GM12801 (cell line): Measurements from ENCODE around the gene GPR119.

Experiments
- TF ChIP-seq, protein P1 (sequence below): IDR thresholded peaks from one replicate; pipeline ENCODE4 v1.5.1; 2011; ENCODE audit warnings: control low read depth; ENCODE audit not compliant: insufficient read length; ENCODE audit errors: extremely low read depth

GPR119 gene

DNA sequence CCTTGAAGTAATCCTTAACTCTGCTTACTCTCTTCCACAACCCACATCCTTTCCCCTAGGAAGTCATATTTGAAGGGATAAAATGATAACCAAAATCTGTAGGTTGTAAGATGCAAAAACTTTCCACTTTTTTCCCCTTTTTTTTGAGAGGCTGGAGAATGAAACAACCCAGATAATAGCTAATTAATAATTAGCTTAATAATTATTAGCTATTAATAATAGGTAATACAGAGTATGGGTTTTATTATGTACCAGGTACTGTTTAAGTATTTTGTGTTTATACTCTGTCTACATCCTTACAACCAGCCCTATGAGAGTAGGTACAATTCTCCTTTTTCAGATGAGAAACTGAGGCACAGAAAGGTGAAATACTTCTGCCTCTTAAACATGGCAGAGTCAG, 9.4 kb downstream of the GPR119 start:
- TF ChIP-seq, protein P1, sequence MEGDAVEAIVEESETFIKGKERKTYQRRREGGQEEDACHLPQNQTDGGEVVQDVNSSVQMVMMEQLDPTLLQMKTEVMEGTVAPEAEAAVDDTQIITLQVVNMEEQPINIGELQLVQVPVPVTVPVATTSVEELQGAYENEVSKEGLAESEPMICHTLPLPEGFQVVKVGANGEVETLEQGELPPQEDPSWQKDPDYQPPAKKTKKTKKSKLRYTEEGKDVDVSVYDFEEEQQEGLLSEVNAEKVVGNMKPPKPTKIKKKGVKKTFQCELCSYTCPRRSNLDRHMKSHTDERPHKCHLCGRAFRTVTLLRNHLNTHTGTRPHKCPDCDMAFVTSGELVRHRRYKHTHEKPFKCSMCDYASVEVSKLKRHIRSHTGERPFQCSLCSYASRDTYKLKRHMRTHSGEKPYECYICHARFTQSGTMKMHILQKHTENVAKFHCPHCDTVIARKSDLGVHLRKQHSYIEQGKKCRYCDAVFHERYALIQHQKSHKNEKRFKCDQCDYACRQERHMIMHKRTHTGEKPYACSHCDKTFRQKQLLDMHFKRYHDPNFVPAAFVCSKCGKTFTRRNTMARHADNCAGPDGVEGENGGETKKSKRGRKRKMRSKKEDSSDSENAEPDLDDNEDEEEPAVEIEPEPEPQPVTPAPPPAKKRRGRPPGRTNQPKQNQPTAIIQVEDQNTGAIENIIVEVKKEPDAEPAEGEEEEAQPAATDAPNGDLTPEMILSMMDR: no peak

DNA sequence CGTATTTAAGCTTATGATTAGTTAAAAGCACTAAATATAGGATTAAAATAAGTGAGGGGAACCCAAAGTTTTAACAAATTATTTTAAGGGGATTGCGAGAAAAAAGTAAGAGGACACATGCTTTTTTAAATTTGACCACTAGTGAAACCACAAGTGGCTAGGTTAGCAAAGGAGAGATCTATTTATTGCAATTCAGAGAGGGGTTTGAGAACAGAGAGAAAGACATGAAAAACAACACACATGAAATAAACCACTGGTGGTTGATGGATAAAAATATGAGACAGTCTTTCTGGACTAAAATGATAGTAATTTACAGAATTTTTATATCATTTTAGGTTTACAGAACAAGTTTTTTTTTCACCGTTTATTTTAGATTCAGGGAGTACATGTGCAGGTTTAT, 33.9 kb downstream of the GPR119 start:
- TF ChIP-seq, protein P1: no peak

DNA sequence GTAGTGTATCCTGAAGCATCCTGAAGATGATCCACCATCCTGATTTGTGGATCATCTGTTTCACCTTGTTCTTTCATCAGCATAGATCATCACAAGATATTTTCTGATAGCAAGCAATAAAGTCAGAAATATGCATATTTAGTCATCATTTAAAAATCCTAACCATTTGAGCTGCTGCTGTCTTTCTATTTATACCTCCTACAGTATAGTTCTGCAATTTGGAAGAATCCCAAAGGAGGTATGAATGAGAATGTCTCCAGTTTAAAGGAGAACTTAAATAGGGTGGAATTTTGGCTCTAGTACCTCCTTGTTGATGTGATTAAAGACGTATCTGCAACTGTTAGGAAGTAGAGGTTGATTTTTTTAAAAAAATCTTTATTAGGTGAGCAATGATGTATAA, 38.2 kb downstream of the GPR119 start:
- TF ChIP-seq, protein P1: no peak

DNA sequence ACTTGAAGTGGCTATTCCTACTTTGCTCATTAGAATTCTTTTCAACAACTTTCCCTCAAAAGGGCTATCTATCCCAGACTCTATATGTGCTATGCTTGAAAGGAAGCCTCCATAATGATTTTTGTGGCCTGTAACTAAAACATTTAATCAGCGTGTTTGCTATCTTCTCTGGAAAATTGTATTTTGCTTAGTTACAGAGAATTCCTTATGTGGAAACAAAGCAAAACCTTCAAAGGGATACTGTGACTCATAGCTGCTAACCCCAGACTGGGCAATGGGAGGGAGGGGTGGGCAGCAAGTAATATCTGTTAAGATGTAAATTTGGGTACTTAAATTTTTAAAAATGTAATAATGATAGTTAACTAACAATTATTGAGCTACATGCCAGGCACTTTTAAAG, 42.1 kb downstream of the GPR119 start:
- TF ChIP-seq, protein P1: no peak

DNA sequence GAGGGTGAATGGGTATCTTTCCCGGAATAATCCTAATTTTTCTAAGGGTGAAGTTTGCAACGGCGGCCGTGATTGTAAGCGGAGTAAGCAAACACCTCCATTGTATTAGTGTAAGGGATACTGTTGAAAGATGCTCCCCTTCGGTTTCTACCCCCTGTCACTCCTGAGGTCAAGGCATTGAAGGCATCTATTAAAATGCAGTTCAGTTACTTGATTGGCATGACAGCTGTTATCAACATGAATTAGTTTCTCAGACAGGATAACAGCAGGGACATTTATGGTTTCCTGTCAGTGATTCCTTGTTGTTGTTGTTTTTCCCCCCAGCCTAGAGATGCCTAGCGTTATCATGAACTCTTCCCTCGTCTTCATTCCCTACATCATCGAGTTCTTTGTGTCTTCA, 45.2 kb downstream of the GPR119 start:
- TF ChIP-seq, protein P1: no peak

DNA sequence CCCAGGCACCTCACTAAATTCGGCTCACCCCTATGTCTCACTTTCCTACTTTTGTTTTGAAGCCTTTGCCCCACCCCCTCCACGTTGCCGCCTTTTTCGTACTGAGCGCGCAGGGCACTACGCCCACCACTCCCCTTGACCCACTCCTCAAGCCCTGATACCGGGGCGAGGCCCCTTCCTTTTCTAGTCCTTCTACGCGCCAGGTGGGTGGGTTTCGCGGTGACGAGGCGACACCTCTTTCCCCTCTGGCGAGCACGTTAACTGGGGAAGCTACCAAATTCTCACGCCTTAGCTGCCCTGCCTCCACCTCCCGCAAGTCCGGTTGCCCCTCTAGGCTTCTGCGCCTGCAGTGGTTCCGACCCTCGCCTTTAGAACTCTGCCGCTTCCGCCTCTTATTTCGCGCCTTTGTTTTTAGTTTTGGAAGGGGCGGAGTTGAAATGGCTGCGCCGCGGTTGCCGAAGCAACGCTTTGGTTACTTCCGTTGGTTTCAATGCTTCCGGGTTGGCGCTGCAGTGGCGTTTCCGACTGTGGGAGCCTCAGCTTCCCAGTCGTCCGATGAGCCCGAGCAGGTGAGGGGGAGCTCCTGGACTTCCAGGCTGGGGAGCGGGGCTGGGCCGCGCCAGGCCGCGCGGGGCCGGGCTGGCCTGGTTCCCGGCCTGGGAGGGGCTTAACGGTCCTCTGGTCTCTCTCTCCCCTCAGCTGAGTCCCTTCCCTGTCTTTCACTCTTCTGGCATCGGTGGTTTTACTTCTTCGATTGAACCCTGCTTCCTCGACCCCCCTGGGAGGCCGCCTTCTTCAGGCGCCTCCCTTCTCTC, 45.9 kb downstream of the GPR119 start, which contains the start of gene SLC25A14:
TSS of gene SLC25A14 (plus strand) at position 512 of the 815 bp plus-strand sequence. CDS start 360 bp downstream, outside the sequence.
- TF ChIP-seq, protein P1: no peak

DNA sequence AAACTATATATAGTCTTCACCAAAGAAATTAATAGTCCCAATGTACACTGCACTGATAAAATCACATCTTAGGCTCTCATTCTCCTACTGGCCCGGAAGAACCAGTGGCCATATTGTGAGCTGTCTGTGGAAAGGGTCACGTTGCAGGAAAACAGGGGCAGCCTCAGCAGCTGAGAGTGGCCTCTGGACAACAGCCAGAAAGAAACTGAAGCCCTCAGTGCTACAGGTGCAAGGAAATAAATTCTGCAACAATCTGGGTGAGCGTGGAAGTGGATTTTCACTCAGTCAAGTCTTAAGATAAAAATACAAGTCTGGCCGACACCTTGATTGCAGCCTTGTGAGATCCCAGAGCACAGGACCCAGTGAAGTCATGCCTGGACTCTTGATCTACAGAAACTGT, 48.9 kb downstream of the GPR119 start:
- TF ChIP-seq, protein P1: no peak
